Gastrocnemius medialis (tissue), 4 donors: ENCODE data around the gene C10orf90.

Experiments
- POLR2A ChIP-seq, 2 donors: fragments of 450-650 bp; IDR thresholded peaks; one replicate each; pipeline ENCODE4 v1.6.1; 2017; ENCODE audit warnings: antibody characterized with exemption in 2 of 2, mild to moderate bottlenecking in 2 of 2, moderate library complexity in 2 of 2
- TF ChIP-seq, protein P1 (sequence below), 5 experiments: fragments of 450-650 bp in 3 of 5; fragments of 200-600 bp in 2 of 5; sonication (generic) in 2 of 5; IDR thresholded peaks in 4 of 5; conservative IDR thresholded peaks in 1 of 5; 1 replicate in 4 of 5; 2 replicates in 1 of 5; pipeline ENCODE4 v1.5.1; 2016 to 2019; ENCODE audit warnings: antibody characterized with exemption in 5 of 5, mild to moderate bottlenecking in 3 of 5, moderate library complexity in 3 of 5

DNA sequence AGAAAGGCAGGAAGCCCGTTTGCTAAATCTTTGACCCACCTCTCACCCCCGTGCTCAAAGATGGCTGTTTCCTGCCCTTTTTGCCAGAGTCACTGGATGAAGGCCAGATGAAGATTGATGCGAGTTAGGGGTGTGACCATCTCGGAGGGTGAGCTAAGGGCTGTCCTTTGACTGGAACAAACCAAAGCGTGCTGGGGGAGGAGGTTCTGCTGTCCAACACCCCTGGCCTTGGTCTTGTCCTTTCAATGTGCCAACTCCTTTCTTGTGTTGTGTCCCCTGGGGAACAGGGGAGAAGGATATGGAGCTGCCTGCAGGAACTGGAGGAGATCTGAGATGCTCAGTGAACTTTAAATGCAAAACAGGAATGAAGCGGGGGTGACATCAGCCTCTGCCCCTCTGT is 191.9 kb downstream of the C10orf90 start:
- TF ChIP-seq, protein P1, sequence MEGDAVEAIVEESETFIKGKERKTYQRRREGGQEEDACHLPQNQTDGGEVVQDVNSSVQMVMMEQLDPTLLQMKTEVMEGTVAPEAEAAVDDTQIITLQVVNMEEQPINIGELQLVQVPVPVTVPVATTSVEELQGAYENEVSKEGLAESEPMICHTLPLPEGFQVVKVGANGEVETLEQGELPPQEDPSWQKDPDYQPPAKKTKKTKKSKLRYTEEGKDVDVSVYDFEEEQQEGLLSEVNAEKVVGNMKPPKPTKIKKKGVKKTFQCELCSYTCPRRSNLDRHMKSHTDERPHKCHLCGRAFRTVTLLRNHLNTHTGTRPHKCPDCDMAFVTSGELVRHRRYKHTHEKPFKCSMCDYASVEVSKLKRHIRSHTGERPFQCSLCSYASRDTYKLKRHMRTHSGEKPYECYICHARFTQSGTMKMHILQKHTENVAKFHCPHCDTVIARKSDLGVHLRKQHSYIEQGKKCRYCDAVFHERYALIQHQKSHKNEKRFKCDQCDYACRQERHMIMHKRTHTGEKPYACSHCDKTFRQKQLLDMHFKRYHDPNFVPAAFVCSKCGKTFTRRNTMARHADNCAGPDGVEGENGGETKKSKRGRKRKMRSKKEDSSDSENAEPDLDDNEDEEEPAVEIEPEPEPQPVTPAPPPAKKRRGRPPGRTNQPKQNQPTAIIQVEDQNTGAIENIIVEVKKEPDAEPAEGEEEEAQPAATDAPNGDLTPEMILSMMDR (IDR thresholded peaks at IDR 0.05 in 4 of 5, conservative IDR thresholded peaks at IDR 0.05 in 1 of 5): no peak
- no peak for TF ChIP-seq POLR2A (IDR thresholded peaks at IDR 0.05)
